Fibroblast of villous mesenchyme (primary cell): Measurements from ENCODE around the gene TTC12. TPM values are rescaled to one million over a fixed set of nuclear protein-coding genes. Genes with fewer than 3 reads are reported as not detected.

Experiments used
- DNase-seq: peaks from one replicate; pipeline ENCODE4 v3.0.0-alpha.2; 2010; ENCODE audit warnings: low read depth
- H3K4me3 ChIP-seq: 2 replicates; pipeline ENCODE4 v1.5.1; 2011; ENCODE audit warnings: low read depth, mild to moderate bottlenecking, low read length
- CTCF ChIP-seq: IDR thresholded peaks from 2 replicates; pipeline ENCODE4 v1.5.1; 2012; ENCODE audit warnings: low read depth, mild to moderate bottlenecking, low read length; ENCODE audit not compliant: insufficient read depth
- total RNA-seq: library from RNA; depleted of rRNA; stranded (reverse); fragments of >200 nt; gene quantifications from 2 replicates; pipeline ENCODE4 v1.2.3, GENCODE V29; 2012

Gene TTC12
- total RNA-seq, 1 donor = 16.0 TPM

- TF ChIP-seq CTCF = no peak
- DNase-seq = no peak
Measured at GRCh38 chr11:113405724-113406478, 91.5 kb downstream of the TTC12 start.

GRCh38 chr11:113407163-113407562 lies 92.8 kb downstream of the TTC12 start:
- no peak overlapping the region for H3K4me3 ChIP-seq
- DNase-seq = no peak
- TF ChIP-seq CTCF = no peak

More at GRCh38 chr11:113405724-113406478, 91.5 kb downstream of the TTC12 start:
- no peak overlapping the region for H3K4me3 ChIP-seq

- H3K4me3 ChIP-seq = no peak overlapping the region
- DNase-seq = no peak
- TF ChIP-seq CTCF = no peak
Measured at GRCh38 chr11:113408206-113408605, 93.8 kb downstream of the TTC12 start.

GRCh38 chr11:113408887-113409286 lies 94.5 kb downstream of the TTC12 start:
- DNase-seq = no peak
- TF ChIP-seq CTCF = no peak

GRCh38 chr11:113409526-113409925 lies 95.1 kb downstream of the TTC12 start:
- H3K4me3 ChIP-seq = no peak overlapping the region
- no peak for TF ChIP-seq CTCF
- no peak for DNase-seq

More at GRCh38 chr11:113408887-113409286, 94.5 kb downstream of the TTC12 start:
- no peak overlapping the region for H3K4me3 ChIP-seq

GRCh38 chr11:113410414-113411135 lies 96.2 kb downstream of the TTC12 start:
- TF ChIP-seq CTCF = no peak
- no peak overlapping the region for H3K4me3 ChIP-seq
- no peak for DNase-seq
